Vagina (tissue), 2 donors: ENCODE data around the gene LBH.

Experiments
- POLR2A ChIP-seq, 2 donors: fragments of 450-650 bp; IDR thresholded peaks; one replicate each; pipeline ENCODE4 v1.6.1; 2017; ENCODE audit warnings: antibody characterized with exemption in 2 of 2, mild to moderate bottlenecking in 2 of 2, moderate library complexity in 2 of 2
- TF ChIP-seq, protein P1 (sequence below), 3 experiments: fragments of 450-650 bp in 2 of 3; fragments of 200-600 bp in 1 of 3; sonication (generic) in 1 of 3; IDR thresholded peaks; one replicate each; pipeline ENCODE4 v1.5.1; 2017 to 2019; ENCODE audit warnings: antibody characterized with exemption in 3 of 3, mild to moderate bottlenecking in 2 of 3, moderate library complexity in 2 of 3

DNA sequence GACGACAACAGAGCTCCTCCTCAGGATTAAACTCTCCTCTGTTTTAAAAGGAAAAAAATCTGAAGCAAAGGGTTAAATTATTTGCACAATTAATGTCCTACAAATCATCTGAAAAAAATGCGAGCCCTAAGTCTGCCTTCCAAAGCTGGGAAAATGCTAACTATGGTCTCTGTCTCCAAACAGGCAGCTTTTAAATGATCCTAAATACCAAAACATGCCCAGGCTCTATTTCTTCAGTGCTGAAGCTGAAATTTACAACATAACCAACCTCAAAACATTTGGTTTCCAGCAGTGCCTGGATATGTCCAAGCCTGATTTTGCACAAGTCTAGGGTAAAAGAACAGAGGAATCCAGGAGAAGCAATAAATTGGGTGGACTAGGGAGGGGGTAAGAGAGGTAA lies 57.2 kb downstream of the LBH start:
- TF ChIP-seq, protein P1, sequence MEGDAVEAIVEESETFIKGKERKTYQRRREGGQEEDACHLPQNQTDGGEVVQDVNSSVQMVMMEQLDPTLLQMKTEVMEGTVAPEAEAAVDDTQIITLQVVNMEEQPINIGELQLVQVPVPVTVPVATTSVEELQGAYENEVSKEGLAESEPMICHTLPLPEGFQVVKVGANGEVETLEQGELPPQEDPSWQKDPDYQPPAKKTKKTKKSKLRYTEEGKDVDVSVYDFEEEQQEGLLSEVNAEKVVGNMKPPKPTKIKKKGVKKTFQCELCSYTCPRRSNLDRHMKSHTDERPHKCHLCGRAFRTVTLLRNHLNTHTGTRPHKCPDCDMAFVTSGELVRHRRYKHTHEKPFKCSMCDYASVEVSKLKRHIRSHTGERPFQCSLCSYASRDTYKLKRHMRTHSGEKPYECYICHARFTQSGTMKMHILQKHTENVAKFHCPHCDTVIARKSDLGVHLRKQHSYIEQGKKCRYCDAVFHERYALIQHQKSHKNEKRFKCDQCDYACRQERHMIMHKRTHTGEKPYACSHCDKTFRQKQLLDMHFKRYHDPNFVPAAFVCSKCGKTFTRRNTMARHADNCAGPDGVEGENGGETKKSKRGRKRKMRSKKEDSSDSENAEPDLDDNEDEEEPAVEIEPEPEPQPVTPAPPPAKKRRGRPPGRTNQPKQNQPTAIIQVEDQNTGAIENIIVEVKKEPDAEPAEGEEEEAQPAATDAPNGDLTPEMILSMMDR (IDR thresholded peaks at IDR 0.05), result peak in 1 of 3 experiments; percentile 6
- TF ChIP-seq POLR2A (IDR thresholded peaks at IDR 0.05), result no peak
